Esophagus squamous epithelium (tissue), 5 donors: ENCODE measurements around the gene ADA. TPM values are rescaled to one million over a fixed set of nuclear protein-coding genes. Genes with fewer than 3 reads are reported as not detected.

Experiments used
- DNase-seq: peaks from one replicate; lab custom pipeline; 2025; lab: John Stamatoyannopoulos, UW
- H3K27ac ChIP-seq, 4 donors: fragments of 200-600 bp; sonication (generic); one replicate each; pipeline ENCODE4 v1.5.1; 2016 to 2019; ENCODE audit warnings: mild to moderate bottlenecking in 1 of 4
- H3K27me3 ChIP-seq, 4 donors: fragments of 200-600 bp; sonication (generic); 1 replicate in 3 of 4; 2 replicates in 1 of 4; pipeline versions ENCODE4 v1.5.1 to v1.6.0; 2017 to 2021; ENCODE audit warnings: antibody characterized with exemption in 1 of 4
- H3K36me3 ChIP-seq, 3 donors: fragments of 200-600 bp; sonication (generic); one replicate each; pipeline ENCODE4 v1.5.1; 2016 to 2019
- H3K4me1 ChIP-seq, 3 donors: fragments of 200-600 bp; sonication (generic); one replicate each; pipeline ENCODE4 v1.5.1; 2017 to 2019
- H3K4me3 ChIP-seq, 4 donors: fragments of 200-600 bp; sonication (generic); 1 replicate in 3 of 4; 2 replicates in 1 of 4; pipeline ENCODE4 v1.5.1; 2016 to 2019; ENCODE audit warnings: mild to moderate bottlenecking in 2 of 4, moderate library complexity in 1 of 4
- H3K9me3 ChIP-seq, 3 donors: fragments of 200-600 bp; sonication (generic); one replicate each; pipeline ENCODE4 v1.5.1; 2016 to 2019
- POLR2A ChIP-seq, 4 donors: fragments of 450-650 bp; IDR thresholded peaks; one replicate each; pipeline ENCODE4 v1.6.1; 2017; ENCODE audit warnings: antibody characterized with exemption in 4 of 4, mild to moderate bottlenecking in 4 of 4, moderate library complexity in 3 of 4
- WGBS, 2 donors: methylation state at CpG; one replicate each; pipeline ENCODE4 v1.1.5; 2018; 5-methylcytosine and 5-hydroxymethylcytosine counted together
- intact Hi-C: fragments of 100-400 bp; cut with DNase I; formaldehyde crosslinking; loops from one replicate; pipeline ENCODE4 v1.15.0; 2022
- total RNA-seq, 4 donors: library from RNA; depleted of rRNA; stranded (reverse); fragments of >200 nt; gene quantifications; one replicate each; pipeline ENCODE4 v1.1.0, GENCODE V29; 2016
- TF ChIP-seq, protein P1 (sequence below), 6 experiments: fragments of 450-650 bp in 4 of 6; fragments of 200-600 bp in 2 of 6; sonication (generic) in 2 of 6; IDR thresholded peaks; one replicate each; pipeline ENCODE4 v1.5.1; 2016 to 2019; ENCODE audit warnings: antibody characterized with exemption in 6 of 6, mild to moderate bottlenecking in 4 of 6, moderate library complexity in 4 of 6
- donor health status: DM: yes; HTN: yes; CAD: no.

ADA gene
- total RNA-seq, 4 donors from 2014 or later: 3.8 to 31.7 (median 15.7) TPM

DNA sequence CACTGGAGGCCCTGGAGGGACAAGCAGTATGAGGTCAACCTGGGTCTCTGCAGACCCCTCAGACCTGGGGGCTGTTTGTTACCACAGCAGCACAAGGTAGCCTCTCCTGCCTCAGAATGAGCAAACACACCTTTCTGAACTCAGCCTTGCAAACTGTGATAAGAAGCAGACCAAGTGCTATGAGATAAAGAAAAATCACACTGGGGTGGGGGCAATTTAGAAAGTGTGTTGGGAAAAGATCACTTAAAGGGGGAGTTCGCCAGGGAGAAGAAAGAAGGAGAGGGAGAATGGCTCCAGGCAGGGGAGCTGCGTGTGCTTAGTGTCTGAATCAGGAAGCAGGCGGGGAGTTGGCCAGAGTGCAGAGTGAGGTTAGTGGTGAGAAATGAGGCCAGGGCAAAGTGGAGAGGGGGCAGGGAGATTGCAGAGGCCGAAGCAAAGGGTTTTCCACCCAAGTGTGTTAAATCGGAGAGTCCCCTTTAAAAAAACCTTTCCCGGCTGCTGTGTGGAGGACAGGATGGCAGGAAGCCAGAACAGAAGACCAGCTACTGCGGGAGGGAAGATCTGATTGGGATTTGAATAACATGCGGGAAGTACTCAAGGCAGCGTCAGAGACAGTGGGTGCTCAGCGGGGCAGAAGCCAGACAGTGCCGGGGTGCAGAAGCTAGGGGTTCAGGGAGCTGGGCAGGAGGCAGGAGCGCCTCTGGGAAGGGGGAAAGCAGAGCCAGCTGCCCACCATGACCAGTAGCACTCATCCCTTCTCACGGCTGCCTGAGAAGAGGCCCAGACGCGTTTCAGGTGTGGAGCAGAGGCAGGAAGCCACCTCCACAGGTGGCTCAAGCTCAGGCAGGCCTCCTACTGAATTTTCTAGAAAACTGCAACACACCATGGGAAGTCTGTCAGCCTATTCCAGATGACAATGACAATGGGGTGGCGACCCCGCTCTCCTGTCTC is 9.0 kb downstream of the ADA start:
- DNase-seq: no peak
- H3K4me1 ChIP-seq: peaks cover 30 to 65% (median 64%) of the 10 kb centered on the region in 3 donors
- no peaks in the 10 kb centered on the region for H3K9me3 ChIP-seq
- peak overlapping the region in 3 of 4 donors; percentile 1 to 50 (median 11) for H3K4me3 ChIP-seq
- no peaks in the 10 kb centered on the region for H3K36me3 ChIP-seq
- H3K27me3 ChIP-seq: no peaks in the 10 kb centered on the region
- H3K27ac ChIP-seq: peak overlapping the region; percentile 76 to 91 (median 83)
- WGBS, 2 donors: 13 to 15% methylated on average over 14 to 17 of the region's 17 CpGs
- TF ChIP-seq POLR2A (IDR thresholded peaks at IDR 0.05): no peak
- TF ChIP-seq, protein P1, sequence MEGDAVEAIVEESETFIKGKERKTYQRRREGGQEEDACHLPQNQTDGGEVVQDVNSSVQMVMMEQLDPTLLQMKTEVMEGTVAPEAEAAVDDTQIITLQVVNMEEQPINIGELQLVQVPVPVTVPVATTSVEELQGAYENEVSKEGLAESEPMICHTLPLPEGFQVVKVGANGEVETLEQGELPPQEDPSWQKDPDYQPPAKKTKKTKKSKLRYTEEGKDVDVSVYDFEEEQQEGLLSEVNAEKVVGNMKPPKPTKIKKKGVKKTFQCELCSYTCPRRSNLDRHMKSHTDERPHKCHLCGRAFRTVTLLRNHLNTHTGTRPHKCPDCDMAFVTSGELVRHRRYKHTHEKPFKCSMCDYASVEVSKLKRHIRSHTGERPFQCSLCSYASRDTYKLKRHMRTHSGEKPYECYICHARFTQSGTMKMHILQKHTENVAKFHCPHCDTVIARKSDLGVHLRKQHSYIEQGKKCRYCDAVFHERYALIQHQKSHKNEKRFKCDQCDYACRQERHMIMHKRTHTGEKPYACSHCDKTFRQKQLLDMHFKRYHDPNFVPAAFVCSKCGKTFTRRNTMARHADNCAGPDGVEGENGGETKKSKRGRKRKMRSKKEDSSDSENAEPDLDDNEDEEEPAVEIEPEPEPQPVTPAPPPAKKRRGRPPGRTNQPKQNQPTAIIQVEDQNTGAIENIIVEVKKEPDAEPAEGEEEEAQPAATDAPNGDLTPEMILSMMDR (IDR thresholded peaks at IDR 0.05): peak in 3 of 6 experiments; percentile 3 to 23 (median 6)
- intact Hi-C loops: no loop called here

- no peak for DNase-seq
- H3K9me3 ChIP-seq: no peaks in the 10 kb centered on the region
- WGBS, 2 donors: 38 to 42% methylated on average over 5 of the region's 5 CpGs
- no peak overlapping the region for H3K4me3 ChIP-seq
- H3K27ac ChIP-seq: peak overlapping the region; percentile 76 to 91 (median 83)
- TF ChIP-seq, protein P1 (IDR thresholded peaks at IDR 0.05): no peak
- TF ChIP-seq POLR2A (IDR thresholded peaks at IDR 0.05): no peak
- H3K4me1 ChIP-seq: peaks cover 30 to 54% (median 53%) of the 10 kb centered on the region in 3 donors
- H3K36me3 ChIP-seq: peaks cover 0 to under 1% (median 0%) of the 10 kb centered on the region in 3 donors
- intact Hi-C loops: no loop called here
- H3K27me3 ChIP-seq: no peaks in the 10 kb centered on the region
Measured at GRCh38 chr20:44641325-44641724, 10.2 kb downstream of the ADA start.

DNA sequence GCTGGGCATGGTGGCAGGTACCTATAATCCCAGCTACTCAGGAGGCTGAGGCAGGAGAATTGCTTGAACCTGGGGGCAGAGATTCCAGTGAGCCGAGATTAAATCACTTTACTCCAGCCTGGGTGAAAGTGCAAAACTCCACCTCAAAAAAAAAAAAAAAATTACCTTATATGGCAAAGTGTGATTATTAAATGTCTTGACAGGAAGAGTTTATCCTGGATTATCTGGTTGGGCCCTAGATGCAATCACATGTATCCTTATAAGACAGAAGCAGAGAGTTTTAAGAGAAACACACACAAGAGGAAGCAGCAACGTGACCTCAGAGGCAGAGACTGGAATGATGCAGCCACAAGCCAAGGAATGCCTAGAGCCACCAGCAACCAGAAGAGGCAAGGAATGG is 11.0 kb downstream of the ADA start:
- WGBS, 2 donors: 80 to 88% methylated on average over 2 of the region's 2 CpGs
- TF ChIP-seq, protein P1 (IDR thresholded peaks at IDR 0.05): no peak
- TF ChIP-seq POLR2A (IDR thresholded peaks at IDR 0.05): no peak
- no peak for DNase-seq
- Histone ChIP-seq H3K27me3 (no peaks in the 10 kb centered on the region), H3K4me1 (peaks cover 30 to 46% (median 45%) of the 10 kb centered on the region in 3 donors), H3K36me3 (peaks cover 0 to 9% (median 4%) of the 10 kb centered on the region in 3 donors), H3K4me3 (no peak overlapping the region), H3K27ac (no peak overlapping the region), H3K9me3 (no peaks in the 10 kb centered on the region)
- intact Hi-C loops: no loop called here

- Histone ChIP-seq H3K4me1 (peaks cover 13 to 43% (median 29%) of the 10 kb centered on the region in 3 donors), H3K9me3 (no peaks in the 10 kb centered on the region), H3K36me3 (peaks cover 0 to 30% (median 4%) of the 10 kb centered on the region in 3 donors), H3K27ac (peak overlapping the region in 2 of 4 donors; percentile 42 to 50), H3K27me3 (no peaks in the 10 kb centered on the region), H3K4me3 (no peak overlapping the region)
- DNase-seq: no peak
- TF ChIP-seq POLR2A (IDR thresholded peaks at IDR 0.05): no peak
- TF ChIP-seq, protein P1 (IDR thresholded peaks at IDR 0.05): no peak
- 70 to 71% methylated on average over 7 to 10 of the region's 11 CpGs for WGBS, 2 donors
- intact Hi-C loops: no loop called here
Measured at GRCh38 chr20:44637522-44638372, 13.8 kb downstream of the ADA start.
